Measurements from ENCODE around the gene STIM1.
A peak's percentile ranks its signal among the peaks of the same experiment; 100 is the strongest.

DNA sequence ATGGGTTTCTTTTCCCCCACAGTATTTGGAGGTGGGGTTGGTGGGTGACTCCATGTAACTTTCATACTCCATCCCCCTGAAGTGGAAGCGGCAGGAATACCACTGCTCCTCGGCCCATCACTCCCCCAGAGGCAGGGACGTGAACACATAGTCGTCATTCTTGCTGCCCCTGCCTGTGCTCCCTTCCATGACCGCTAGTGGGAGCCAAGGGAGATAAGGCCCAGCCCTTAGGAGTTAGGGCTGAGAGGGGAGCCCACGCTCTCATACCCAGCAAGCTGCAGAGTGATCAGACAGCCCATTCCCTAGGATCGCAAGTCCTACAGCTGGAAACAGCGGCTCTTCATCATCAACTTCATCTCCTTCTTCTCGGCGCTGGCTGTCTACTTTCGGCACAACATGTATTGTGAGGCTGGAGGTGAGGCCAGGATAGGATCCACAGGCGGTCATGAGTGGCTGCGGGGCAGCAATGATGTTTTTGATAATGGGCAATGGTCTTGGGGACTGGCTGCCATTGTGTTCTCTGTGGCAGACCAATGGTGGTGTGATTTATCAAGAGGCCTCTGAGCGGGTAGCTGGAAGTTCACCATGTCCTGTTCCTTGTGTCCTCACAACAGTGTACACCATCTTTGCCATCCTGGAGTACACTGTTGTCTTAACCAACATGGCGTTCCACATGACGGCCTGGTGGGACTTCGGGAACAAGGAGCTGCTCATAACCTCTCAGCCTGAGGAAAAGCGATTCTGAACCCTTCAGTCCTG, 30.6 kb upstream of the STIM1 start:
- TF ChIP-seq MAX (CRISPR knock-in tag; IDR thresholded peaks at IDR 0.05) (0 out of 2 replicates have a peak, but pooled peaks have one; percentile 54), CREM (CRISPR knock-in tag; IDR thresholded peaks at IDR 0.05) (0 out of 2 replicates have a peak, but pooled peaks have one; percentile 26), MYBL2 (CRISPR knock-in tag; IDR thresholded peaks at IDR 0.05) (no peak), ETV6 (CRISPR knock-in tag; IDR thresholded peaks at IDR 0.05) (peak; percentile 65; the same call in 1 of the 2 replicates), ZNF317 (CRISPR knock-in tag; IDR thresholded peaks at IDR 0.05; ENCODE audit: borderline replicate concordance, low read depth) (0 out of 2 replicates have a peak, but pooled peaks have one; percentile 35)
- TF ChIP-seq, protein P1, sequence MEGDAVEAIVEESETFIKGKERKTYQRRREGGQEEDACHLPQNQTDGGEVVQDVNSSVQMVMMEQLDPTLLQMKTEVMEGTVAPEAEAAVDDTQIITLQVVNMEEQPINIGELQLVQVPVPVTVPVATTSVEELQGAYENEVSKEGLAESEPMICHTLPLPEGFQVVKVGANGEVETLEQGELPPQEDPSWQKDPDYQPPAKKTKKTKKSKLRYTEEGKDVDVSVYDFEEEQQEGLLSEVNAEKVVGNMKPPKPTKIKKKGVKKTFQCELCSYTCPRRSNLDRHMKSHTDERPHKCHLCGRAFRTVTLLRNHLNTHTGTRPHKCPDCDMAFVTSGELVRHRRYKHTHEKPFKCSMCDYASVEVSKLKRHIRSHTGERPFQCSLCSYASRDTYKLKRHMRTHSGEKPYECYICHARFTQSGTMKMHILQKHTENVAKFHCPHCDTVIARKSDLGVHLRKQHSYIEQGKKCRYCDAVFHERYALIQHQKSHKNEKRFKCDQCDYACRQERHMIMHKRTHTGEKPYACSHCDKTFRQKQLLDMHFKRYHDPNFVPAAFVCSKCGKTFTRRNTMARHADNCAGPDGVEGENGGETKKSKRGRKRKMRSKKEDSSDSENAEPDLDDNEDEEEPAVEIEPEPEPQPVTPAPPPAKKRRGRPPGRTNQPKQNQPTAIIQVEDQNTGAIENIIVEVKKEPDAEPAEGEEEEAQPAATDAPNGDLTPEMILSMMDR (IDR thresholded peaks at IDR 0.05) = peak; percentile 87

All from WTC11 (cell line).